Gastrocnemius medialis (tissue), 4 donors: ENCODE data around the gene ISG15. TPM values are rescaled to one million over a fixed set of nuclear protein-coding genes. Genes with fewer than 3 reads are reported as not detected.
"Not testable (repeated sequence)": the region's sequence is repeated elsewhere in the genome, so short reads cannot be mapped to it uniquely, and the experiment has no call there.

Source experiments
- ATAC-seq, 2 donors: fragments of 150-250 bp; one replicate each; pipeline ENCODE4 v1.9.1; 2016
- DNase-seq, 2 donors: peaks; one replicate each; pipeline ENCODE4 v3.0.0-alpha.2; 2019
- H3K27ac ChIP-seq, 4 donors: fragments of 200-600 bp; sonication (generic); 1 replicate in 1 of 4; 2 replicates in 3 of 4; pipeline ENCODE4 v1.5.1; 2016 to 2018; ENCODE audit warnings: mild to moderate bottlenecking in 2 of 4, moderate library complexity in 1 of 4
- H3K27me3 ChIP-seq, 3 donors: fragments of 200-600 bp; sonication (generic) in 2 of 3; 1 replicate in 1 of 3; 2 replicates in 2 of 3; pipeline versions ENCODE4 v1.5.1 to v1.6.0; 2016 to 2019; ENCODE audit warnings: mild to moderate bottlenecking in 1 of 3, moderate library complexity in 1 of 3
- H3K36me3 ChIP-seq, 2 donors: fragments of 200-600 bp; sonication (generic) in 1 of 2; one replicate each; pipeline ENCODE4 v1.5.1; 2017 to 2018
- H3K4me1 ChIP-seq, 2 donors: fragments of 200-600 bp; sonication (generic) in 1 of 2; one replicate each; pipeline ENCODE4 v1.5.1; 2016 to 2017; ENCODE audit warnings: mild to moderate bottlenecking in 2 of 2
- H3K4me3 ChIP-seq, 4 donors: fragments of 200-600 bp; sonication (generic) in 3 of 4; 1 replicate in 1 of 4; 2 replicates in 3 of 4; pipeline ENCODE4 v1.5.1; 2016 to 2019; ENCODE audit warnings: mild to moderate bottlenecking in 2 of 4
- H3K9me3 ChIP-seq, 3 donors: fragments of 200-600 bp; sonication (generic) in 2 of 3; 1 replicate in 1 of 3; 2 replicates in 2 of 3; pipeline ENCODE4 v1.5.1; 2016 to 2019
- CTCF ChIP-seq, 5 experiments: fragments of 450-650 bp in 3 of 5; fragments of 200-600 bp in 2 of 5; sonication (generic) in 2 of 5; IDR thresholded peaks in 4 of 5; conservative IDR thresholded peaks in 1 of 5; 1 replicate in 4 of 5; 2 replicates in 1 of 5; pipeline ENCODE4 v1.5.1; 2016 to 2019; ENCODE audit warnings: antibody characterized with exemption in 5 of 5, mild to moderate bottlenecking in 3 of 5, moderate library complexity in 3 of 5
- POLR2A ChIP-seq, 2 donors: fragments of 450-650 bp; IDR thresholded peaks; one replicate each; pipeline ENCODE4 v1.6.1; 2017; ENCODE audit warnings: antibody characterized with exemption in 2 of 2, mild to moderate bottlenecking in 2 of 2, moderate library complexity in 2 of 2
- in situ Hi-C, 4 donors: fragments of 200-750 bp; cut with MboI; loops; one replicate each; pipeline versions ENCODE4 v1.15.0 to v1.8.0; 2017; ENCODE audit warnings: low sequenced_read_pairs in 4 of 4
- intact Hi-C: fragments of 100-400 bp; cut with DNase I; formaldehyde crosslinking; loops from one replicate; pipeline ENCODE4 v1.15.1; 2023; ENCODE audit warnings: low total_unique reads
- total RNA-seq, 4 donors: library from RNA; depleted of rRNA; stranded (reverse); fragments of >200 nt; gene quantifications; one replicate each; pipeline versions ENCODE4 v1.1.0 to v1.2.3, GENCODE V29; 2016

ISG15 gene
- total RNA-seq, 4 donors from 2014 or later = 4.3 to 37.6 (median 10.2) TPM

GRCh38 chr1:985126-985525 lies 28.2 kb upstream of the ISG15 start:
- H3K27me3 ChIP-seq = no peaks in the 10 kb centered on the region
- no peak for TF ChIP-seq CTCF (IDR thresholded peaks at IDR 0.05 in 4 of 5, conservative IDR thresholded peaks at IDR 0.05 in 1 of 5)
- DNase-seq = peak in 1 of 2 donors; percentile 9
- no peak overlapping the region for H3K27ac ChIP-seq
- intact Hi-C loops = no loop called here
- H3K4me3 ChIP-seq = no peak overlapping the region
- in situ Hi-C loops = loop anchor here in 2 of 4 donors (10.0 kb wide), 1 partner anchor 80 kb away; no protein-coding TSS in a partner anchor
- ATAC-seq = no peak
- H3K36me3 ChIP-seq = no peaks in the 10 kb centered on the region
- H3K9me3 ChIP-seq = no peaks in the 10 kb centered on the region
- H3K4me1 ChIP-seq = peaks cover 17 to 26% of the 10 kb centered on the region in 2 donors

GRCh38 chr1:988061-988460 lies 25.2 kb upstream of the ISG15 start:
- H3K4me3 ChIP-seq, DNase-seq, H3K9me3 ChIP-seq, H3K4me1 ChIP-seq, ATAC-seq, H3K27ac ChIP-seq, intact Hi-C loops, H3K27me3 ChIP-seq, H3K36me3 ChIP-seq: not testable (repeated sequence)
- in situ Hi-C loops = loop anchor here in 2 of 4 donors (10.0 kb wide), 1 partner anchor 77 kb away; no protein-coding TSS in a partner anchor

GRCh38 chr1:991275-991674 lies 22.0 kb upstream of the ISG15 start:
- H3K27ac ChIP-seq, H3K9me3 ChIP-seq, in situ Hi-C loops, ATAC-seq, H3K36me3 ChIP-seq, H3K4me3 ChIP-seq, DNase-seq, intact Hi-C loops, H3K4me1 ChIP-seq, H3K27me3 ChIP-seq: not testable (repeated sequence)

GRCh38 chr1:991895-992294 lies 21.4 kb upstream of the ISG15 start:
- in situ Hi-C loops (no loop called here), intact Hi-C loops (no loop called here)
- H3K27ac ChIP-seq = no peak overlapping the region
- no peaks in the 10 kb centered on the region for H3K4me1 ChIP-seq
- H3K9me3 ChIP-seq = no peaks in the 10 kb centered on the region
- DNase-seq = no peak
- H3K4me3 ChIP-seq = no peak overlapping the region
- no peak for ATAC-seq
- TF ChIP-seq POLR2A (IDR thresholded peaks at IDR 0.05) = no peak
- TF ChIP-seq CTCF (IDR thresholded peaks at IDR 0.05 in 4 of 5, conservative IDR thresholded peaks at IDR 0.05 in 1 of 5) = no peak
- no peaks in the 10 kb centered on the region for H3K36me3 ChIP-seq
- no peaks in the 10 kb centered on the region for H3K27me3 ChIP-seq

GRCh38 chr1:992362-992761 lies 20.9 kb upstream of the ISG15 start:
- no peak overlapping the region for H3K27ac ChIP-seq
- intact Hi-C loops (no loop called here), in situ Hi-C loops (no loop called here)

More at GRCh38 chr1:992362-992761, 20.9 kb upstream of the ISG15 start:
- TF ChIP-seq CTCF (IDR thresholded peaks at IDR 0.05 in 4 of 5, conservative IDR thresholded peaks at IDR 0.05 in 1 of 5) (no peak), POLR2A (IDR thresholded peaks at IDR 0.05) (no peak)
- Histone ChIP-seq H3K36me3 (no peaks in the 10 kb centered on the region), H3K4me3 (no peak overlapping the region), H3K27me3 (no peaks in the 10 kb centered on the region), H3K4me1 (no peaks in the 10 kb centered on the region), H3K9me3 (no peaks in the 10 kb centered on the region)
- DNase-seq (no peak), ATAC-seq (no peak)
